Epithelial cell of alveolus of lung (primary cell): ENCODE data around the gene EXOSC1. TPM values are rescaled to one million over a fixed set of nuclear protein-coding genes. Genes with fewer than 3 reads are reported as not detected.

Experiments
- total RNA-seq: library from RNA; depleted of rRNA; stranded (reverse); fragments of >200 nt; gene quantifications from 2 replicates; pipeline ENCODE4 v1.2.1, GENCODE V29; 2015

The EXOSC1 gene, protein sequence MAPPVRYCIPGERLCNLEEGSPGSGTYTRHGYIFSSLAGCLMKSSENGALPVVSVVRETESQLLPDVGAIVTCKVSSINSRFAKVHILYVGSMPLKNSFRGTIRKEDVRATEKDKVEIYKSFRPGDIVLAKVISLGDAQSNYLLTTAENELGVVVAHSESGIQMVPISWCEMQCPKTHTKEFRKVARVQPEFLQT
- 43.8 and 50.6 TPM in 2 replicates for total RNA-seq

DNA sequence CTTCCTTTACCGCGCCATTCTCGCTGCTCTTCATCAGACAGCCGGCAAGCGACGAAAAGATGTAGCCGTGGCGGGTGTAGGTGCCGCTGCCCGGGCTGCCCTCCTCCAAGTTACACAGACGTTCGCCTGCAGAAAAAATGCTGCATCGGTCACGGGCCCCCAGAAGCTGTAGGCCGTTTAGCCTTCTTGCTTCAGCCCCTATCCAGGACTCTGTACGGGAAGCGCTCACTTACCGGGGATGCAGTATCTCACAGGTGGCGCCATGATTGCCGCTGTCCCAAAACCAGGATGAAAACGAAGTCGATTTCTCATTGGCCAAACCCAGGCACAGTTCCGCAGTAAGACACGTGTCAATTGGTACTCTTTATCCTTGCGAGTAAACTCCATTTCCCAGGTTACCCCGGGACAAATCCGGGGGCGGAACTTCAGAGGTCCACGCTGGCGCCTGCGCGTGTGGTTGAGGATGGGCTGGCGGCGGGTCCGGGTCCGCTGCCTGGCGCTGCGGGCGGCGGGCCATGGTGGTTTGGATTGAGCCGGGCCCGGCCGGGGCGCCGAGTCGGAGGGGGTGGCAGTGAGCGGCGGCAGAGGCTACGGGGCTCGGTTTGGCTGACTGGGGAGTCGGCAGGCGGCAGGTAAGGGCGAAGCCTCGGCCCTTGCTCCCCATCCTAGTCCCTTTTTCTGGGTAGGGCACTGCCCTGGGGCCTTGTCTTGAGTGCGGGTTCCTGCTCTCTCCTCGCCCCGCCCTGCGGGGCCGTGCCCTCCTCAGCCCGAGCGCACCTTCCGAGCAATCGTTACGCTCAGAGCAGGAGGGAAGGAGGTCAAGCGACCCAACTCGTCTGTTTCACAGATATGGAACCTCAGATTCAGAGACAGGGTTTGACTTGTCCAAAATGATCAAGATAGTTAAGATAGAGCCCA lies at the start of gene EXOSC1, which contains the start of gene ZDHHC16:
EXOSC1 (minus strand) TSS at position 285 of the 918 bp plus-strand sequence; CDS start at position 264, 21 bp downstream.
ZDHHC16 (plus strand) TSS at position 454 of the 918 bp plus-strand sequence. CDS start 5,501 bp downstream, outside the sequence.

DNA sequence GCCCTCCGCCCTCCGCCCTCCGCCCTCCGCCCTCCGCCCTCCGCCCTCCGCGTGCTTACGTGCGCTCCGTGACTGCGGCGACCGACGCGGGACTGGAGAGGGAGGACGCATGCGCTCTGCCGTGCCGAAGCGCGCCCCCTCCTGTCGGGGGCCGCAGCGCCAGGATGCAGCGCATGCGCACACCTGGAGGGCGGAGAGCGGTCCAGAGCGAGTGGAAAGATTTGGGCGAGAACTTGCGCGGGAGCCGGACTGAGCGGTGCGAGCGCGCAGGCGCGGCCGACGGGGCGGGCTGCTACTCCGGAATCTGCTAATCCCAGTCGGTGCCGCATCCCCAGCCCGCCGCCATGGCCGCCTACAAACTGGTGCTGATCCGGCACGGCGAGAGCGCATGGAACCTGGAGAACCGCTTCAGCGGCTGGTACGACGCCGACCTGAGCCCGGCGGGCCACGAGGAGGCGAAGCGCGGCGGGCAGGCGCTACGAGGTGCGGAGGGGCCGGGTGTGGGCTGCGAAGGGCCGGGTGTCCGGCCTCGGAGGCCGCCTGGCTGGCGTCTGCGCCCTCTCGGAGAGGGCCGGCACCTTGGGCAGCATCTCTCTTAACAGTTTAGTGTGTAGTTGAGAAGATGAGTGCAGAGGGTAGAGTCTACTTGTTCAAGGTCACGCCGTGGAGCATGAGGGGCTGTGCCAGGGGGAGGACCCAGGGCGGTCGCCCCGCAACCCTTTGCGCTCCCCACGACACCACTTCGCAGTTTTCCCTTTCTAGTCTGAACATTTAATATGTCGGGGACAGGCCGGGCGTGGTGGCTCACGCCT lies 19.6 kb downstream of the EXOSC1 start, which contains the start of gene PGAM1:
PGAM1 (plus strand) TSS at position 228 of the 812 bp plus-strand sequence; CDS start at position 345, 117 bp downstream.

DNA sequence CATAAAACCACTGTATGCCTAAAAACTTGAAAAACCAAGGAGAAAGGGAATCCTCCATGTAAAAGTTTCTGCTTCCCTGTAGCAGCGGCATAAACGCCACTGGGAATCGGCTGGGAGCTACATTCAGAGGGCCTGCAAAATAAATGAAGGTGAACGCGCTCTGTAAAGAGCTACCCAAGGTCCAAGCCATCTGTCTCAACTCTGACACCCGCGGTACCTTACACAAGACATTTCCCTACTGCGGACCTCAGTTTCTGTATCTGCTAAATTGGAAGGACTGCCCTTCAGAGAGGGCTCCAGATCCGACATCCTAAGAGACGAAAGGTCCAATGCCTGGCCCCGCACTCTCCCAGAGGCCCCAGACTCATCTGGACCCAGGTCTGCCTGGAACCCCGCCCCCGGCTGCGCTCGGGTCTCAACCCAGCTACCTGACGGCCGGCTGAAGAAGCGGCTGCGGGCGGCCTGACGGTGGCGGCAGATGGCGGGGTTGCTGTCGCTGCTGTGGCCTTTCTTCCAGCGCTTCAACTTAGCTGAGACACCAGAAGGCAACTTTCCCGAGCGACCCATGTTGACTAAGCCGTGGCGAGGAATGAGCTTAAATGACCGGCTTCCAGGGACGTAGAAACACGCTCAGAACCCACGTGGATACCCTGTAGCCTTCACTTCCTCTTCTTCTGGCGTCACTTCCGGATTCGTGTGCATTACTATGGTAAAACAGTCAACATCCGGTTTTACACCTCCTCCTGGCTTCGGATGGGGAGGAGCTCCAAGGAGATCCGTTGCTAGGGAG lies 44.9 kb downstream of the EXOSC1 start, which contains the start of gene RRP12:
RRP12 (minus strand) TSS at position 676 of the 790 bp plus-strand sequence; CDS start at position 567, 109 bp downstream.

Other genes starting within 250 kb of the EXOSC1 start
- 9.8 and 11.3 TPM in 2 replicates for gene ARHGAP19, start 153.4 kb downstream of the EXOSC1 start, total RNA-seq
- 1.8 and 5.7 TPM in 2 replicates for gene FRAT1, start 126.7 kb downstream of the EXOSC1 start, total RNA-seq
- gene FRAT2, start 111.3 kb downstream of the EXOSC1 start, total RNA-seq: 7.3 and 8.1 TPM in 2 replicates
- 6.8 and 22.1 TPM in 2 replicates for gene RRP12, start 44.7 kb downstream of the EXOSC1 start, total RNA-seq
- 543 and 737 TPM in 2 replicates for gene PGAM1, start 19.8 kb downstream of the EXOSC1 start, total RNA-seq
- gene ZDHHC16, start 169 bp upstream of the EXOSC1 start, total RNA-seq: 48.8 and 65.8 TPM in 2 replicates
- 62.8 and 107 TPM in 2 replicates for gene MMS19, start 52.4 kb upstream of the EXOSC1 start, total RNA-seq
- 27.5 and 32.8 TPM in 2 replicates for gene UBTD1, start 52.9 kb upstream of the EXOSC1 start, total RNA-seq
- 2.5 TPM in 1 of 2 replicates, not detected in the other for gene ANKRD2, start 126.8 kb upstream of the EXOSC1 start, total RNA-seq
- 0.13 and 0.48 TPM in 2 replicates for gene HOGA1, start 138.4 kb upstream of the EXOSC1 start, total RNA-seq
- gene C10orf62, start 143.7 kb upstream of the EXOSC1 start, total RNA-seq: not detected in 2 replicates
- 3.4 and 7.4 TPM in 2 replicates for gene MORN4, start 187.5 kb upstream of the EXOSC1 start, total RNA-seq
- gene PI4K2A, start 194.7 kb upstream of the EXOSC1 start, total RNA-seq: 17.8 and 32.2 TPM in 2 replicates
- 17.1 and 28.0 TPM in 2 replicates for gene AVPI1, start 241.2 kb upstream of the EXOSC1 start, total RNA-seq